ENCODE measurements around the gene FOXP1. TPM values are rescaled to one million over a fixed set of nuclear protein-coding genes. Genes with fewer than 3 reads are reported as not detected.

FOXP1 gene
- total and polyA plus RNA-seq, 2 of the 13 experiments (the other 11 are each of a cell fraction or from before 2014, with no cell fraction given), result 40.4 to 59.0 TPM

DNA sequence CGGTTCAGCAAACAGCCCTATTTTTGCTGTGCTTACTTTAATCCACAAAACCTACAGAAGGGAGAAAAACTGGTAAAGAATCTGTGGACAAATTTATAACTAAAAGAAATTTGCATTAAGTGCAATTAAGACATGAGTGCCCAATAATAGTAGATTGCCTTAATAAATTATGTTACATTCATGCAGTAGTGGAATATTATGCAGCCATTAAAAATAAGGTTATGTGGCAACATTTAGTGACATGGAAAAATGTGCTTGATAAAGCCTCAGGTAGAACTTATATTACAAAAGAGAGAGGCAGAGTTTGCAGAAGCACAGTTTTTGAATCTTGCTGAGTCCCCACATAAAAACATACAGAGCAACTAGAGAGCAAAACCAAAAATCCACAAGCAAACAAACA is 253.0 kb downstream of the FOXP1 start:
- no peak for FAIRE-seq
- TF ChIP-seq ETV5 (CRISPR knock-in tag; IDR thresholded peaks at IDR 0.05; ENCODE audit: borderline replicate concordance) (no peak), ZBTB33 (CRISPR knock-in tag; IDR thresholded peaks at IDR 0.05) (no peak), TP53 (CRISPR knock-in tag; conservative IDR thresholded peaks at IDR 0.05) (no peak), POLR2A (IDR thresholded peaks at IDR 0.05; ENCODE audit: insufficient read depth in 1 of 2, low read depth in 2 of 2, low read length in 2 of 2) (no peak), ZNF598 (CRISPR knock-in tag; IDR thresholded peaks at IDR 0.05; ENCODE audit: borderline replicate concordance) (no peak), ZNF44 (CRISPR knock-in tag; IDR thresholded peaks at IDR 0.05) (no peak), ZBTB39 (CRISPR knock-in tag; IDR thresholded peaks at IDR 0.05) (no peak), MAF1 (CRISPR knock-in tag; IDR thresholded peaks at IDR 0.05; ENCODE audit: borderline replicate concordance) (no peak), POGZ (CRISPR knock-in tag; IDR thresholded peaks at IDR 0.05) (no peak), ZBTB10 (CRISPR knock-in tag; IDR thresholded peaks at IDR 0.05; ENCODE audit: borderline replicate concordance) (no peak), TCF7L2 (IDR thresholded peaks at IDR 0.05; ENCODE audit: low read depth, low read length) (no peak)
- TF ChIP-seq, protein P1, sequence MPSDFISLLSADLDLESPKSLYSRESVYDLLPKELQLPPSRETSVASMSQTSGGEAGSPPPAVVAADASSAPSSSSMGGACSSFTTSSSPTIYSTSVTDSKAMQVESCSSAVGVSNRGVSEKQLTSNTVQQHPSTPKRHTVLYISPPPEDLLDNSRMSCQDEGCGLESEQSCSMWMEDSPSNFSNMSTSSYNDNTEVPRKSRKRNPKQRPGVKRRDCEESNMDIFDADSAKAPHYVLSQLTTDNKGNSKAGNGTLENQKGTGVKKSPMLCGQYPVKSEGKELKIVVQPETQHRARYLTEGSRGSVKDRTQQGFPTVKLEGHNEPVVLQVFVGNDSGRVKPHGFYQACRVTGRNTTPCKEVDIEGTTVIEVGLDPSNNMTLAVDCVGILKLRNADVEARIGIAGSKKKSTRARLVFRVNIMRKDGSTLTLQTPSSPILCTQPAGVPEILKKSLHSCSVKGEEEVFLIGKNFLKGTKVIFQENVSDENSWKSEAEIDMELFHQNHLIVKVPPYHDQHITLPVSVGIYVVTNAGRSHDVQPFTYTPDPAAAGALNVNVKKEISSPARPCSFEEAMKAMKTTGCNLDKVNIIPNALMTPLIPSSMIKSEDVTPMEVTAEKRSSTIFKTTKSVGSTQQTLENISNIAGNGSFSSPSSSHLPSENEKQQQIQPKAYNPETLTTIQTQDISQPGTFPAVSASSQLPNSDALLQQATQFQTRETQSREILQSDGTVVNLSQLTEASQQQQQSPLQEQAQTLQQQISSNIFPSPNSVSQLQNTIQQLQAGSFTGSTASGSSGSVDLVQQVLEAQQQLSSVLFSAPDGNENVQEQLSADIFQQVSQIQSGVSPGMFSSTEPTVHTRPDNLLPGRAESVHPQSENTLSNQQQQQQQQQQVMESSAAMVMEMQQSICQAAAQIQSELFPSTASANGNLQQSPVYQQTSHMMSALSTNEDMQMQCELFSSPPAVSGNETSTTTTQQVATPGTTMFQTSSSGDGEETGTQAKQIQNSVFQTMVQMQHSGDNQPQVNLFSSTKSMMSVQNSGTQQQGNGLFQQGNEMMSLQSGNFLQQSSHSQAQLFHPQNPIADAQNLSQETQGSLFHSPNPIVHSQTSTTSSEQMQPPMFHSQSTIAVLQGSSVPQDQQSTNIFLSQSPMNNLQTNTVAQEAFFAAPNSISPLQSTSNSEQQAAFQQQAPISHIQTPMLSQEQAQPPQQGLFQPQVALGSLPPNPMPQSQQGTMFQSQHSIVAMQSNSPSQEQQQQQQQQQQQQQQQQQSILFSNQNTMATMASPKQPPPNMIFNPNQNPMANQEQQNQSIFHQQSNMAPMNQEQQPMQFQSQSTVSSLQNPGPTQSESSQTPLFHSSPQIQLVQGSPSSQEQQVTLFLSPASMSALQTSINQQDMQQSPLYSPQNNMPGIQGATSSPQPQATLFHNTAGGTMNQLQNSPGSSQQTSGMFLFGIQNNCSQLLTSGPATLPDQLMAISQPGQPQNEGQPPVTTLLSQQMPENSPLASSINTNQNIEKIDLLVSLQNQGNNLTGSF (CRISPR knock-in tag; IDR thresholded peaks at IDR 0.05), result no peak
- Histone ChIP-seq H3K79me2 (ENCODE audit: insufficient read depth, low read length) (no peaks in the 10 kb centered on the region), H4K20me1 (ENCODE audit: insufficient read depth, low read length) (peaks cover 4% of the 10 kb centered on the region; the same call in 1 of the 2 replicates), H3K4me1 (ENCODE audit: insufficient read depth, low read length) (peaks cover 13% of the 10 kb centered on the region), H2AFZ (ENCODE audit: low read length) (no peak overlapping the region), H3K9ac (ENCODE audit: insufficient read depth, low read depth, low read length) (no peak overlapping the region), H3K27ac (ENCODE audit: extremely low read length, insufficient read depth, low read length) (no peak overlapping the region), H3K36me3 (replicated peaks in 1 of 2; ENCODE audit: control insufficient read depth in 1 of 2, insufficient read depth in 2 of 2, low read length in 2 of 2) (peaks cover 1 to 4% of the 10 kb centered on the region in 2 experiments; a peak in 3 of 5 replicates), H3K4me2 (ENCODE audit: low read depth, low read length) (no peak overlapping the region), H3K4me3 (replicated peaks in 1 of 3; ENCODE audit: insufficient read depth in 1 of 3, low read depth in 2 of 3, low read length in 3 of 3) (no peak overlapping the region), H3K9me3 (ENCODE audit: low read length) (no peaks in the 10 kb centered on the region), H3K27me3 (ENCODE audit: control insufficient read depth in 1 of 2, insufficient read depth in 2 of 2, low read length in 2 of 2) (no peaks in the 10 kb centered on the region)
- ATAC-seq, result no peak
- ChIA-PET POLR2A (no interaction called here), CTCF (ENCODE audit: low intra/inter-chr PET ratio, low total read pairs) (no interaction called here)
- in situ Hi-C loops (cut with HindIII; ENCODE audit: extremely low pct_ligation_motif_present, low pct_unique_long_range_greater_than_20kb), result no loop called here
- DNase-seq (ENCODE audit: low spot score), result no peak
- 100% methylated on average over 1 of the region's 1 CpG for WGBS (ENCODE audit: low lambda C conversion rate)
- intact Hi-C loops (cut with micrococcal nuclease; ENCODE audit: unreplicated experiment), result no loop called here
- BruUV-seq (replicated peaks), result no TSS peak
